Activated CD4-positive, CD25-positive, alpha-beta regulatory T cell (primary cell): ENCODE results near the gene CTPS1.

Experiments used
- DNase-seq, 4 experiments: peaks; one replicate each; lab custom pipeline; 2025; lab: John Stamatoyannopoulos, UW

CTPS1 gene, protein sequence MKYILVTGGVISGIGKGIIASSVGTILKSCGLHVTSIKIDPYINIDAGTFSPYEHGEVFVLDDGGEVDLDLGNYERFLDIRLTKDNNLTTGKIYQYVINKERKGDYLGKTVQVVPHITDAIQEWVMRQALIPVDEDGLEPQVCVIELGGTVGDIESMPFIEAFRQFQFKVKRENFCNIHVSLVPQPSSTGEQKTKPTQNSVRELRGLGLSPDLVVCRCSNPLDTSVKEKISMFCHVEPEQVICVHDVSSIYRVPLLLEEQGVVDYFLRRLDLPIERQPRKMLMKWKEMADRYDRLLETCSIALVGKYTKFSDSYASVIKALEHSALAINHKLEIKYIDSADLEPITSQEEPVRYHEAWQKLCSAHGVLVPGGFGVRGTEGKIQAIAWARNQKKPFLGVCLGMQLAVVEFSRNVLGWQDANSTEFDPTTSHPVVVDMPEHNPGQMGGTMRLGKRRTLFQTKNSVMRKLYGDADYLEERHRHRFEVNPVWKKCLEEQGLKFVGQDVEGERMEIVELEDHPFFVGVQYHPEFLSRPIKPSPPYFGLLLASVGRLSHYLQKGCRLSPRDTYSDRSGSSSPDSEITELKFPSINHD

DNA sequence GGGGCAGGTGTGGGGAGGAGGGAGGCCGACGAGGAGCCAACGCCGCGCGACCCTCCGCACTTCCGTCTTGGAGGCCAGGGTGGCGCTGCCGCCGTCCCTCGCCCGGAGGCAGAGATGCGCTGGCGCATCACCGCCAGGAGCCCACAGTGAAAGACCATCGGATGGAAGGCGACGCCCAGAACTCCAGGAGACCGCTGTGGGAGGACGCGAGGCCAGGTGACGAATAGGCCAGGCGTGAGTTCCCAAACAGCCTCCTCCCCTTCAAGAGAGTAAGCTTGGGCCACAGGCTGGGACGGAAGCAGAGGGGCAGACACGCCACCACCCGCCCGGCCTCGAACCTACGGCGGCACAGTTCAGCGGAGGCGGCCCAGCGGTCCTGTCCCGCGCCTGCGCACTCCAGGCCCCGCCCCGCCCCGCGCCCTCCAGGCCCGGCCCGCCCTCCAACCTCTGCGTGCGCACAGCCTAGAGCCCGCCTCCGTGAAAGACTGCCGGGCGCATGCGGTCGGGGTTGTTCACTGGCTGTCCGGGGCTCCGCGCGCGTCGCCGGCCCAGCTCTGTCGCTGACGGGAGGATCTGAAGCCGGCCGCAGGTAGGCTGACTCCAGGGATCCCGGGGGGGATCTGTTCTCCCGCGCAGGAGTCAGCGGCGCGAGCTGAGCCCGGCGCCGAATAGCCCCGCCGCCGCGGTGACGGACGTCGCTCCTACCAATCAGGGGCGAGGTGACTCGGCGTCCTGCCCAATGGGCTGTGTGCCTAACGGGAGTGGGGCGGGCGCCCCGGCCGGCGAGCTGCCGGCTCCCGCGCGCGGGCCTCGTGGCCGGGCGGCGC is at the start of gene CTPS1:
Gene CTPS1 (plus strand): TSS at position 456 of the 827 bp plus-strand sequence. CDS start 3,595 bp downstream, outside the sequence.
- DNase-seq: peak; percentile 89 to 93 (median 91)

DNA sequence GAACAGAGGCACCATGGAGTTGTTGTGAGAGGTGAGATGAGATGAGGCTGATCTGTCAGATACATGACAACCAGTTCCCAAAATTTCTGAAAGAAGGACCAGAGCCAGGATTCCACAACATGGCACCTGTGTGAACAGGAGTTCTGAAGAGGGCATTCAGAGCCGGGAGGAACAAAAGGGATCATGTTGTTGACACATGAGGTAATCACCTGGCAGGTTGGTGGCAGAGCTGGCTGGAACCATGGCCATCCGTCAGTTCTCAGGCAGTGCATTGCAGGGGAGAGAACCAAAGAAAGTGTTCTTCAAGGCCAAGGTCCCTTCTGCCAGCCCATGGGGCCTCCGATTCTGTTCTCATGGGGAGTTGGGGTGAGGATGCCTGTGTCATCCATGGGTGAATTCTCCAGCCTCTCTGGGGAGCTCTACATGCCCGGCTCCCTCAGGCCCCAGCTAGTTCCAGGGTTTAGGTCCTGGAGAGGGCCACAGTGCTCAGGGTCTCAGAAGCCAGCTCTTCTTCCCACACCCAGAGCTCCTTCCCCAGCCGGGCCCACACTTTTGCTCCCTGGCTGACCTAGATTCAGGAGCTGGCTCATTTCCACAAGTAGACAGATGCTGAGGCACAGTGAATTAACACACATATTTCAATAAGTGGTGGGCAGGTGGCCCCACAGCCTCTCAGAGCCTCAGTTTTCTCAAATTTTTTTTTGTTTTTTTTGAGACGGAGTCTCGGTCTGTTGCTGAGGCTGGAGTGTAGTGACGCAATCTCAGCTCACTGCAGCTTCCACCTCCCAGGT is 49.1 kb upstream of the CTPS1 start:
- DNase-seq: no peak

DNA sequence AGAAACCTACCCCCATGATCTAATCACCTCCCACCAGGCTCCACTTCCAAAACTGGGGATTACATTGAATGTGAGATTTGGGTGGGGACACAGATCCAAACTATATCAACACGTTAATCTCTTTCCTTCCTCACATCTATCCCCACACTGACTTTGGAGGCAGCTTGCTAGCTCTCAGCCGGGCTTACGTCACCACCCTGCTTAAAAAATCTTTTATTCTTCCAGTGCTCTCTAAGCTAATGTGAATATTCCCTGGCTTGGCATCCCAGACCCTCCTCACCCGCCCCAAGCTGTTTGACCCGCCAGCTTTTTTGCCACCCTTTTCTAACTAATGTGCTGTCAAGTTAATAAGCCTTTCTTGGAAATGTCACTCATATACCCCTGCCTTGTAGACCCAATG is 47.9 kb upstream of the CTPS1 start:
- no peak for DNase-seq

DNA sequence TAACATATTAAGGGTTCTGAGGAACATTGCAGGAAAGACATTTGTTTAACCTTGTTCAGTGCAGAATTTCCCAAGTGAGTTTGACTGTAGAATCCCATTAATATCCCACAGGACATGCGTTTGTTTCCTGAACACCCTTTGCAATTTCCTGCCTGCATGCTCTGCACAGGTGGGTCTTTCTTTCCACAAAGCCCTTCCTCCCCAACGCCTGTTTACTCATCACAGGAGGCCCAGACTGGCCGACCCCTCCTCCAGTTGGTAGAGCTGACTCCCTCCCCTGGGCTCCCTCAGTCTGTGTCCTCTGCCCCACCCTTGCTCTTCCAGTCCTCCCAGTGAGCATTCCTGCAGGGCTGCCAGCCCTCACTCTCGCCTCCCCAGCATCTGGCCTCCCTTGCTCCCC is 47.5 kb upstream of the CTPS1 start:
- no peak for DNase-seq

DNA sequence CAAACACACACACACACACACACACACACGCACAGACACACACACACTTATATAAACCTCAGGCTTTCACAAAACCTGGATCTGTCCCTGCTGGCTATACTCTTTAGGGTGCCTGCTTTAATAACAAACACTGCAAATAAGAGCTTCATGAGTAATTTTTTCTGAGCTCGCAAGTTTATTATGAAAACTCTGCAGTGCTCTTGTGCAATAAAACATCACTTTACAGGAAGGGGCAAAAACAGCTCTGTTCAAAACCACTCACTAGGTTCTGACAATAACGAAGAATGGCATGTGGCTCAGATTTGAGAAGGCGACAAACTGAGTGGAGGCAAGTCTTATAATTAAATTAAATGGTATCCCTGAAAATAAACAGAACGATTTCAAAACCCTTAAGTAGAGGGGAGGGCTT is 42.6 kb upstream of the CTPS1 start:
- no peak for DNase-seq

DNA sequence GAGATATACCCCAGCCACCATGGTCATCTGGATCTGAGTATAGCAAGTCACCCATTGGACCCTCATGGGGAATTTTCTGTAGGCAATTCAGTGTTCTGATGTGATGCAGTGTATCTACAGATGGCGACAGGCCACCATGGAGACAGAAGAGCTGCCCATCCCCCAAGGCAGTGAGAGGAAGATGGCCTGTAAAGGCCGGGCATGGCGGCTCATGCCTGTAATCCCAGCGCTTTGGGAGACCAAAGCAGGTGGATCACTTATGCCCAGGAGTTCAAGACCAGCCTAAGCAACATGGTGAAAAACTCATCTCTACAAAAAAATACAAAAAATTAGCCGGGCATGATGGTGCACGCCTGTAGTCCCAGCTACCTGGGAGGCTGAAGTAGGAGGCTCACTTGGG is 41.1 kb upstream of the CTPS1 start:
- DNase-seq: no peak

DNA sequence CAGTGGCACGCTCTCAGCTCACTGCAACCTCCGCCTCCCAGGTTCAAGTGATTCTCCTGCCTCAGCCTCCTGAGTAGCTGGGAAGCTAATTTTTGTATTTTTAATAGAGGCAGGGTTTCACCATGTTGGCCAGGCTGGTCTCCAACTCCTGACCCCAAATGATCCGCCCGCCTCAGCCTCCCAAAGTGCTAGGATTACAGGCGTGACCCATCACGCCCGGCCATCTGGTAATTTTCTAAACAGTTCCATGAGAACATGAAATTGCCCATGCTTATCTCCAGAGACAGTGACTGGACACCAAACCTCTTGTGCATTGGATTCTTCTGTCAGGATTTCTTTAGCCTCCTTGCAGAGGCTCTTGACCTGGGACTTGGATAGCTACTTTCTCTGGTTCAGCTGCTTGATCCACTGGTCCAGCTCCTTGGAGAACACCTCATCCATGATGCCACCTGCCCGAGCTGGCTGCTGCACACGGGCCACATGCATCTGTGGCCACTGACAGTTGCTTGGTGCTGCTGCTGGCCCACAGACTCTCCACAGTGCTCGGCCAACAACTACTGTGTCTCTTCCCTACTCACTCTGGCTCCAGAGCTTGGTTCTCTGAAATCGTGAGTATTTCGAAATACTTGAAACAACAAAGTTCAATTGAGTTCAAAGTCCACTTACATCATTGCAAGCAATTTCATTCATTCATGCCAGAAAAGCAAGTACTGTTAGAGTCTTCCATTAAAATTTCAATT is 40.0 kb upstream of the CTPS1 start:
- no peak for DNase-seq

DNA sequence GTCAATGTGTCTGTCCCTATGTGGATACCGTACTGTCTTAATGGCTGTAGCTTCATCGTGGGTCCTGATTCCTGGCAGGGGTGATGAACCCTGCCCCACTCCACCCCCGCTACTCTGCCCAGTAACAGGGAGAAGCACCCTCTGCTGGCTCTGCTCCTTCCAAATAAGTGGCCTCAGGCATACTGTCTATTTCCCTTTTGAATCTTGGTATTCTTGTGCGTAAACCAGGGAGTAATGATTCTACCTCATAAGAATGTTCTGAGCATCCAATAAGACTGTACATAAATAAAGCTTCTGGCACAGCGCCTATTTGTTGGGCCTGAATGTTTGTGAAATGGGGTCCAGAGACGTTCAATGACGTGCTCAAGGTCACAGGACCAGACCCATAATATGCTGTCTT is 35.2 kb upstream of the CTPS1 start:
- no peak for DNase-seq

DNA sequence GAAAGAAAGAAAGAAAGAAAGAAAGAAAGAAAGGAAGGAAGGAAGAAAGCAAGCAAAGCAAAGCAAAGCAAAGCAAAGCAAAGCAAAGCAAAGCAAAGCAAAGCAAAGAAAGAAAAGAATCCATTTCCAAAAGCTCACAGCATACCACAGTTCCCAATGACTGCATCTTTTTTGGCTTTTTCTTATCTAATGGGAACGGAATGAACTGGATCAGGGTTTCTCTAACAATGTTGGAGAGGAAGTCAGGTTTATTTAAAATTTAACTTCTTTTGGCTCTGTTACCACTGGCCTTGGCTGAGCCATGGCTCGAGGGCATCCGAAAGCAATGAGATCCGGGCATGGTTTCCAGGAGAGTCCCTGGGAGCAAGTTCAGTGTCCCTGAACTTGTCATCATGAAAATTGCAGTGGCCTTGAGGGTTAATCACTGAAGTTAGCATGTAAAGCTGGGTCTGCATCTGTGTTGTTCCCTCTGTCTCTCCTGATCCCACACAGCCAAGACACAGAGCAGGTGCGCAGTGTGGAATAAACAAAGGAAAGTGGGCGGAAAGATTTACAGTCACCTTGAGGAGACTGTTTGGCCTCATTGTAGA is 34.6 kb upstream of the CTPS1 start:
- DNase-seq: no peak

DNA sequence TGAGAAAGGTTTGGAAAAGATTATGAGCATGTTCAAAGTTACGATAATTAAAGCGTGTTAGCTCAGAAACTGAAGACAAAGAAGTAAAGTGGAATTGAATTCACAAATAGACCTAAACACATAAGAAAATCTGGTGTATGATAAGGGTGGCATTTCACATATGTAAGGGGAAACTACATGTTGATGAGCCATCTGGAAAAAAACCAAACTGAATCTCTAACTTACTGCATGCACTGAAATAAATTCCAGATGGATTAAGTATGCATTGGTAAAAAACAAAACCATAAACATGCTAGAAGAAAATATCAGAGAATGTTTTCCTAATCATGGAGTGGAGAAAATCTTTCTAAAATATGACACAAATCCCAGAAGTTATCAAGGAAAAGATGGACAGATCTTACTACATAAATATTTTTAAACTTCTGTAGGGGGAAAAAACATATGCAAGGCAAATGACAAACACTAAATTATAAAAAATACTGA is 34.0 kb upstream of the CTPS1 start:
- DNase-seq: no peak

DNA sequence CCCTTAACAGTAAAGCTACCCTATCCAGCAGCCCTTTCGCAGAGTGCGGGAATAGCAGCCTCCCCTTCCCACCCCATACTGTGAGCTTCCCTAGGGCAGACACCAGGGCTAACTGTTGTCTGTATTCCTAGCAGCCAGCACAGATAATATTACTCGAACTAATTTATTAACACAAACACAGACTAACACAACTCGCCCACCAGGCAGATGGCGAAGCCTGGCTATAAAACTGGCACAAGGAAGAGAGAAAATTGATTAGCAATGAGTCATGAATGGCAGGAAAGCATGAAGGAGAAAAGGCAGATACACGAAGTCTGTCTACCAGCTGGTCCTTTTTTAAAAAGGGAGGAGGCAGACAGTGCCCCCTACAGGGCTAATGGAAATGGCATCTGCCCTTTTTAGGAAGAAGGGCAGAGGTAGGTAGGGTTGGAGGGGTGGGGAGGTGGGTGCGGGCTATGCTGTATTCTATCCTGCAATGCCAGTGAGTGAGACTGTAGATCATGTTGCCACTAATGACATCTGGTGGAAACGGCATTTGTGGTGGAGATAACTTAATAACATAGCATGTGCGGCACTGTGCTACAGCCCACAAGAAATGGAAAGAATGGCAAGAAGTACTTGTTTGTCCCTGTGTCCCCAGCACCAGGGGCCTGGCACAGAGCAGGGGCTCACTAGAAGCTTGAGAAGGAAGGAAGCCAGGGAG is 30.6 kb upstream of the CTPS1 start:
- peak; percentile 10 to 45 (median 14) for DNase-seq

DNA sequence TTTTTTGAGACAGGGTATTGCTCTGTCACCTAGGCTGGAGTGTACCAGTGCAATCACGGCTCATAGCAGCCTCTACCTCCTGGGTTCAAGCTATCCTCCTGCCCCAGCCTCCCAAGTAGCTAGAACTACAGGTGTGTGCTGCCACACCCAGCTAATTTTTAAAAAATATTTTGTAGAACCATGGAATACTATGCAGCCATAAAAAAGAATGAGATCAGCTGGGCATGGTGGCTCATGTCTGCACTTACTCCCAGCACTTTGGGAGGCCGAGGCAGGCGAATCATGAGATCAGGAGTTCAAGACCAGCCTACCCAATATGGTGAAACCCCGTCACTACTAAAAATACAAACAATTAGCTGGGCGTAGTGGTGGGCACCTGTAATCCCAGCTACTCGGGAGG is 29.9 kb upstream of the CTPS1 start:
- no peak for DNase-seq

DNA sequence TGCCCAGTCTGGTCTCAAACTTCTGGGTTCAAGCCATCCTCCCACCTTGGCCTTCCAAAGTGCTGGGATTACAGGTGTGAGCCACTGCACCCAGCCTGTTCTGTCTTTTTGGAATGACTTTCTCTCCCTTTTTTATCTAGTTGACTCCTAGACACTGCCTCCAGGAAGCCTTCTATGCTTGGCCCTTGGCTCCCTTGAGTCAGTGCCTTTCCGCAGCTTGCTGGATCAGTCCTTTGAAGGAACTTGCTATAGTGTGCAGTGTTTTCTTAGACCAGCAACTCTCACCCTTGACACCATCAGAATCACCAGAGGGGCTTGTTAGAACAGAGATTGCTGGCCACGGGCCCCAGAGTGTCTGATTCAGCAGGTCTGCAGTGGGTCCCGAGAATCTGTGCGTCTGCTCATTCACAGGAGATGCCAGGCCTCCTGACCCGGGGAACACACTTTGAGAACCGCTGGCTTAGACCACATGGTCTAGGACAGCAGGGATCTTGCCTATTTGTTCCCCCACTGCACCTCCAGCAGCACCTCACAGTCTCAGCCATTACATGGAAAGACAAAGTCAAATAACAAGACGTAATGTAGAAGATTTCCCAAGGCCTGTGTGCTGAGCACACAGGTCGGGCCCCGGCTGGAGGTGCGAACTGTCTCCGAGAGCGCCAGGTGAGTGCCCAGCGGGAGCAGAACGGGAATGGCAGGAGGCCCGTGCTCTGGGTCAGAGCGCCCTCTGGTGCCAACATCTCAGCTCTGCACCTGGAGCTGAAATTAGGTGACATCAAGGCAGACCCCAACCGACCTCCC is 27.4 kb upstream of the CTPS1 start:
- DNase-seq: peak; percentile 20 to 38 (median 30)

DNA sequence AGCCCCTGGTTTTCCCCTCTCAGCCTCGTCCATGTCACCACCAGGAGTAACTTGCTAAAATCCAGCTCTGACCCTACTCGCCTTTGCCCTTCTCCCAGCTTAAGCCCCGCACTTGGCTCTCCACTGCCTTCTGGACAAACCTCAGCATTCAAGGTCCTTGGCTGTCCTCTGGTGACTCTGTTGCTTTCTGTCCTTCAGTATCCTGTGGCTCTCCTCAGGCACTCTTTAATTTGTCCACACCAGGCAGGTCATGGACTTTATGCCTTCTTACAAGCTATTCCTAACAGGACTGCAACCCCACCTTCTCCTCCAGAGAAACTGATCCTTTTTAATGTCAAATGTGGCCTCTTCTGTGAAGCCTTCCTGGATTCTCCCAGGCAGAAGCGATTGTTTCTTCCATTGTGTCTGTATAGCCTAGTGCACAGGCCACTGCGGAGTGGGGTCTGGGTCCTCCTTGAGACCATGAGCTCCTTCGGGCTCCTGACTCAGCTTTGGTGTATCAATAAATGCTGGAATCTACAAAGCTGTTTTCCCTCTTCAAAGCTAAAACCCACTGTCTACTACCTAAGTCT is 26.7 kb upstream of the CTPS1 start:
- no peak for DNase-seq

DNA sequence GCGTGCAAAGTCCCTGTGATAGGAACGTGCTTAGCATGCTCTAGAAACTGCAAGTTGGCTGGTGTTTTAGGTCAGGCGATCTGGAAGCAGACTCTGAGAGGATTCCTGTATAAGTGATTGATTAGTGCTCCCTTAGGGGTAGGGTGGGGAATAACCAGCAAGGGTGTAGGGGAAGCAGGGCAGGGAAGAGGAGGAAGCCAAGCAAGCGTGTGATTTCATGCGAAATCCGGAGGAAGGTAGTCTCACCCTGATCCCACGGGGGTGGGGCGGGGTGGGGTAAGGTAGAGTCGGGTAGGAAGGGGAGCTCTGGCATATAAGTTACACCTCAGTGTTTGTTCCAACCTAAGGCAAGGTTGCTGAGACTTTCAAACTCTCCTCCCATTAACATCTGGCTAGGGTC is 24.9 kb upstream of the CTPS1 start:
- no peak for DNase-seq

DNA sequence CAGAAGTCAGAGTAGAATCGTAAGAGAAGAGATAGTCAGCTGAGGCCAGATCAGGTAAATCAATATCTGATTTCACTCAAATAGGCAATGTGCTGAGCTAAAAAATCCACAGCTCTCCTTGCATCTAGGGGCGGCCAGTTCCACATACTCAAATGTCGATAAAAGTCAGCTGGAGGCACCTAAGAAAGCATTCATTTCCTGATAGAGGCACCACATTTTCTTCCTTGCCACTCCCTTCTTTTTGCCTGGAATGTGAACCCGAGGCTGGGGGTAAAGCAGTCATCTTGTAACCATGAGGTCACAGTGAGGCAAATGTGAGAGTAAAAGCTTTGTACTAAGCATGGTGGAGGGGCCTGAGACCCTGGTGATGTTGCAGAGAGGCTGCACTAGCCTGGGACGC is 24.2 kb upstream of the CTPS1 start:
- no peak for DNase-seq

DNA sequence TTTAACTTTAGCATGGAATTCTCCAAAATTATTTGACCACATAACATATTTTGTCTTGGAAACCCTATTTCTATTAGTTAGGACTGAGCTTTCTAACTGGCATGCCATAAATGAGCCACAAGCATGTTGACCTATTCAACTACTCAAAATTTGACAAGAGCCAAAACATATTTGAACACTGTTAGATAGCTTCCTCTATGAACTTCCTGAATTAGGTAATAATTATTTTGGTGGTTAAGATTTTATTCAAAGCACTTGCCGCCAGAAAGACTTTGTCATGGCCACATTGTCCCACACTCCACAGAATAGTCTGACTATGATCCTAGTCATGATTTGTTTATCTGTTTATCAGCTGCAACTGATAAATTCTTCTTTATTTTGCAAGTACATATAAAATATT is 23.1 kb upstream of the CTPS1 start:
- DNase-seq: no peak

DNA sequence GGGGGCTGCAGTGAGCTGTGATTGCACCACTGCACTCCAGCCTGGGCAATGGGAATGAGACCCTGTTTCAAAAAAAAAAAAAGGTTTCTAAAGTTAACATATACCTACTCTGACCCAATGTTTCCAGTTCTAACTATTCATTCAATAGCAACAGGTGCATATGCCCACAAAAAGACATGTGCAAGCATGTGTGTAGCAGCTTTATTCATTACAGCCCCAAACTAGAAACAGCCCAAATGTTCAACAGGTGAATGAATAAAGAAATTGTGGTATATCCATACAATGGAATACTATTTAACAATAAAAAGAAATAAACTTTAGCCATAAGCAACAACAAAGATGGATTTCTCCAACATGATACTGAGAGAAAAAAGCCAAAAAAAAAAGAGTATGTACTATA is 21.3 kb upstream of the CTPS1 start:
- no peak for DNase-seq

DNA sequence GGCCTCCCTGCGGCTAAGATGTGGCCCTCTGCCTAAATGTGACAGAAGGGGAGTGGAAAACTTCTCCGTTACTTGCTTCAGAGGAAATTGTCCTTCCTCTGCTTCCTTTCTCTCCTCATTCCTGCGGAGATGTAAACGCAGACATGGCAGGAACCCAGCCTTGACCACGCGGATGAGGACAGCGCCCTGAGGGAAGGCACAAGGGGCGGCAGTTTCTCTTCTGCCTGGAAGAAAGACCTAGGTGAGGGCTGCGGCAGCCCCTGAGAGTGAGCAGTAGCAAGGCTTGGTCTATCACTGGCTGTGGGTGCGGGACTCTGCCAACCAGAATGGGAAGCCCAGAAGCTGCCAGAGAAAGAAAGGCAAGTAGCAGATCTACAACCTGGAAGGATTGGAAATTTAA is 14.0 kb upstream of the CTPS1 start:
- no peak for DNase-seq
